Stimulated activated CD4-positive, alpha-beta T cell treated with anti-CD3 and anti-CD28 coated beads, Interleukin-1b, Interleukin-23, amount 100 ng/mL, for 24 hours (primary cell): Measurements from ENCODE around the gene SLC25A22.

Experiments
- DNase-seq, 4 experiments: peaks; one replicate each; pipeline ENCODE4 v3.0.0-alpha.2; 2020; ENCODE audit warnings: low read depth in 4 of 4, low spot score in 1 of 4

Gene SLC25A22

DNA sequence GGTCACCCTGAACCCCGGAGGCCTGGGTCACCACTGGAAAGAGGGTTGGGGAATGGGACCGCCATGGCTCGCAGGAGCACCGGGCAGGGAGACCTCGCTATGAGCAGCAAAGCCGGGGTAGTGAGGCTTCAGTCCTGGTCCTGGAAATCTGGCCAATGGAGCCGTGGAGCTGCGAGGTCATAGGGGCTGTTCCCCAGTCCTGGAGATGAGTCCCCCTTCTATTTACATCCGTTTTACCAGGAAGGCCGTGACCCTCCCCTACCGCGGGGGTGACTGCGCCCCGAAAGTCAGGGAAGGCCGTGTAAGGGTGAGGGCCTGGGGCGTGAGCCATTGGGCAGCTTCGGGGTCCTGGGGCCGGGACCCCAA, 6.5 kb upstream of the SLC25A22 start:
- DNase-seq, result no peak

DNA sequence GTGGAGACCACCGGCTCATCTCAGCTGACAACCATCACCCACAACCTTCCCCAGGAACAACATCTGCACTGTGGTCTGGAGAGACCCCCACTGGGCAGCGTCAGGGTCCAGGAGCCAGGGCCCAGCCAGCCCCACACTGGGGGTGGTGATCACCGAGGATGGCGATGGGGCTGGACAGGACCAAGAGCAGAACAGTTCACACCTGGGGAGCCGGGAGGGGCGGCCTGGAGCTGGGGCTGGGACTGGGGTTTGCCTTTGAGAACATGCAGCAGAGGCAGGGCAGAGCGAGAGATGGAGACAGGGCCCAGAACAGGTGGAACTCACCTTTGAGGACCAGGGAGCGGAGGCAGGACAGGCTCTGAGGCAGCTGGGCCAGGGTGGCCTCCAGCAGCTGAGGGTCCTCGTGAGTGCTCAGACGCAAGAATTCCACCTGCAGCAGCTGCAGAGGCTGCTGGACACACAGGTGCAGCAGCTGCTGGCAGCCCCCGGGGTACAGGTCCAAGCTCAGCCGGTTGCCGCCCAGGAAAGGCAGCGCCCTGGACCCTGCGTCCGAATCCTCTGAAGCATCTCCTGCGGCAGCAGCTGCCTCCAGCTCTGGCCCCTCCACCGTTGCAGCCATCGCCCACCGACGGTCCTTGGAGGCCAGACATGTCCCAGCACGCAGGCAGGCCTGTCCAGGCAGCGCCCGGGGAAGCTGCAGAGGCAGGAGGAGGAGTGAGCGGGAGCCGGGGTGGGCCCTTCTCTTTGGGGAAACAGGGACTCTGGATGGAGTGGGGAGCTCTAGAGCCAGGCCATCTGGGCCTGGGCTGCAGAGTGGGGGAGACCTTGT, 5.9 kb upstream of the SLC25A22 start:
- DNase-seq, result no peak

DNA sequence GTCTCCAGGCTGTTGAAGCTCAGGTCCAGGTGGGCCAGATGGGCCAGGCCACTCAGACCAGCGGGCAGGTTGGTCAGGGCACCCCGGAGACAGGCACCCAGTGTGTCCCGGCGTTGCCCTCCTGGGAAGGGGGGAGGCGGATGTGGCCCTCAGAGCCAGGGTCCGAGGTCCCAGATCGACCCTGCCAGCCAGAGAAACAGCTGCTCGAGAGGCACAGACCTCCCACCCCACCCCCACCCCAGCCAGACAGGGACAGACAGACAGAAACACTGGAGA, 5.3 kb upstream of the SLC25A22 start:
- DNase-seq, result no peak

DNA sequence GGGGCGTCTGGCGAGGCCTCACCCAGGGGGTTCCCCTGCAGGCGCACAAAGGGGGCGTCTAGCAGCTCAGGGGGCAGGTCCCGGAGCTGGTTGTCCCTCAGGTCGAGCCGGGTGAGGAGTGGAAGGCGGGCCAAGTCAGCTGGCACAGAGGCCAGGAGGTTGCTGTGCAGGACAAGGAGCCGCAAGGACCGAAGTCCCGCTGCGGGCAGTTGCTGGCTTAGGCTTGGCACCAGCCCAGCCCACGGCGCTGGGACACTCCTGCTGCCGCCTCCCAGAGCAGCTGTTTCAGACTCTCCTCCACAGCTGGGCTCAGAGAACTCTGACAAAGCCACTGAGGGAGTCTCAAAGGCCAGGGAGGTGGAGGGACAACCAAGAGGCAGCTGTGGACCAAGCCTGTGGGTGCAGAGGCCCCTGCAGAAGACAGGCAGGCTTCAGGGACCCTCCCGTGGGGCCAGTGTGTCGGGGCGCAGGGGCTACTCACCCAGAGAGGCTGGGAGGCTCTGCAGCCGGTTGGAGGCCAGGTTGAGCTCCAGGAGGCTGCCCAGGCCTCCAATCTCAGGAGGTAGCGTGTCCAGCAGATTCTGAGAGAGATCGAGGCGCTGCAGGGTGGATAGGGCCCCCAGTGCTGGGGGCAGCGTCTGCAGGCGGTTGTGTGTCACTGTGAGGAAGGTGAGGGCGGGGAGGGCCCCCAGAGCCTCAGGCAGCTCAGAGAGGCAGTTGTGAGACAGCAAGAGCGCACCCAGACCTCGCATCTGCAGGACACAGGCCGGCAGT, 4.8 kb upstream of the SLC25A22 start:
- DNase-seq, result no peak

DNA sequence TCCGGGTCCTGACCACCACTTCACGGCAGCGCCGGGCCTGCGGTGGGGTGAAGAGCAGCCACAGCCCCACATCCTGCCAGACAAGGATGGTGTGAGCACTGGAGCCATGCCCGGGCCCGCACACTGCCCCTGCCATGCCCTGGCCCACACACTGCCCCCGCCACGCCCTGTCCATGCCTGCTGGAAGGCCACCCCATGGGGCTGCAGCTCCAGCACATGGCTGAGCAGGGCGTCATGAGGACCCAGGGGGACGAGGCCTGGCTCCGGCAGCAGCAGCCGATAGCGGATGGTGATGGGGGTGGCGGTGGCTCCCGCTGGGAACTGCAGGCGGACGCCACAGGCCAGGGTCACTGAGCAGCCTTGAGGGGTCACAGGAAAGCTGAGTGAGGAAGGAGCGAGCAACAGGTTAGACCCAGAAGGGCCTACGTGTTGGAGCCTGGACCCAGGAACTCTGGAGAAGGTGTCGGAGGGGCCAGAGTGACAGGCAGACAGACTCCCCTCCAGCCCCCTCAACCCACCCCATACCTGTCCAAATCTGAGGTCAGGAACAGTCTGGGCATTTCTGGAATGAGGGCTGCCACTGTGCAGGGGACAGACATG, 4.0 kb upstream of the SLC25A22 start:
- no peak for DNase-seq

DNA sequence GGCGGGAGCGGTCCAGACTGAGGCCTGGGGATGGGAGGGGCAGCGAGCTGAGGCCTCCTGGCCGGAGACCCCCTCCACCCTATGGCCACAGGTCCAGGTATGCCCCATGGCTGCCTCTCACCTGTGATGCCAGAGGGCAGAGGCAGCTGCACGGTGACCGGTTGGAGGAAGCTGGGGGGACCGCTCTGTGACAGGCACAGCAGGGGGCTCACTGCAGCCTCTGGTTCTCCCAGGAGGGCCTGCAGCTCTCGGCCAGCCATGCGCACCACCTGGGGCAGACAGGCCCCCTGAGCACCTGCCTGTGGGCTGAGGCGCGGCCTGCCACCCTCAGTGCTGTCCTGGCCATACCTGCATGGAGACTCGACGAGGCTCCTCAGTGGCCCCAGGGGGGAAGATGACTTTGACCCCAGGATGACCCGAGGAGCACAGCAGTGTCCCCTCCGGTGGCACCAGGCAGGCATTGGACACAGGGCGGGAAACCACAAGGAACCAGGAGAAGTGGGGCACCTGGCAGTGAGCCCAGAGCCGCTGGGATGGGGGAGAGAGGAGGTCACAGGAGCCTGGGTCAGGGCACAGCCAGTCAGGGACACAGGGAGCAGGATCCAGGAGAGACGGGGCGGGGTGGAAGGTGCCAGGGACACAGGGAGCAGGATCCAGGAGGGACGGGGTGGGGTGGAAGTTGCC, 3.2 kb upstream of the SLC25A22 start:
- no peak for DNase-seq

DNA sequence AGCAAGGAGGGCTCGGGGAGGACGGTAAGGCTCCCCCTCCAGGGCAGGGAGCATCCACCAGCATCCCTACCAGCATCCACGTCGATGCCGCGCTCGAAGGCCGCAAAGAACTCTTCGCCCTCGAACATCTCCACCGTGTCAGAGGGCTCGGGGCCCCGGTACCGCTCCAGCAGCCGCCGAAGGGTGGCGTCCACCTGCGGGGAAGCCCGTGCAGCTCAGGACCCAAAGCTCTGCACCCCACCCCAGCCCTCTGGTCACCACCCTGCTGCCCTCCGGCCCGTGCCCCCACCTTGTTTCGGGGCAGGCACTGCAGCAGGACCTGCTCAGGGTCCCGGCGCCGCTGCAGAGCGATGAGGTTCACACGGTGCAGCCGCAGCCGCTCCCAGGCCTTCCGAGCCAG, 2.4 kb upstream of the SLC25A22 start:
- no peak for DNase-seq

DNA sequence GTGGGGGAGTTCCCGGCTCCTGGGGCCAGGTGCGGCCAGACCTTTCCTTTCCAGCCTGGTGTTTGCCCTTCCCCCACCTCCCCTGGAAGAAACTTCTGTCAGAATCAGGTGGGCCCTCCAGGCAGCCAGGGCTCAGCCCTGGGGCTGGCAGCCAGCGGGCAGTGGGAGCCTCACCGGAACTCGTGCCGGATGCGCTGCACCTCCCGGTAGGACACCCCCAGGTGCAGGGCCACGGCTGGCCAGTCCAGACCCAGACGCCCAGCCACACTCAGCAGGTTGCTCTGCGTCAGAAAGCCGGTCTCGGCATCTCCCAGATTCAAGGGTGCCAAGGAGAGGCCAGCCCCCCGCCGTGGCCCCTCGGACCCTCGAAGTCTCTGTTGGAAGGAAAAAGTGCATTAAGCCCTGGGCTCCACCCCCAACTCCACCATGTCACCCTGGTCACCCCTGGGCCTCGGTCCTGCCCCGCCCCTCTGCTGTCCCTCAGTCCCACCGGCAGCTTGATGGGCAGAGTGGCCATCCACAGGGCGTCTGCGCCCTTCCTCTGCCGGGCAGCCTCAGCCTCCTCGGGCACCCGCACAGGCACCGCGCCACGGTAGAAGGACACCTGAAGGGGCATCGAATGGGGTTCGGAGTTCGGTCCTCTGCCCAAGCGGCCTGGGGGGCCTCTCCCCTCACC, 1.7 kb upstream of the SLC25A22 start:
- DNase-seq, result no peak

DNA sequence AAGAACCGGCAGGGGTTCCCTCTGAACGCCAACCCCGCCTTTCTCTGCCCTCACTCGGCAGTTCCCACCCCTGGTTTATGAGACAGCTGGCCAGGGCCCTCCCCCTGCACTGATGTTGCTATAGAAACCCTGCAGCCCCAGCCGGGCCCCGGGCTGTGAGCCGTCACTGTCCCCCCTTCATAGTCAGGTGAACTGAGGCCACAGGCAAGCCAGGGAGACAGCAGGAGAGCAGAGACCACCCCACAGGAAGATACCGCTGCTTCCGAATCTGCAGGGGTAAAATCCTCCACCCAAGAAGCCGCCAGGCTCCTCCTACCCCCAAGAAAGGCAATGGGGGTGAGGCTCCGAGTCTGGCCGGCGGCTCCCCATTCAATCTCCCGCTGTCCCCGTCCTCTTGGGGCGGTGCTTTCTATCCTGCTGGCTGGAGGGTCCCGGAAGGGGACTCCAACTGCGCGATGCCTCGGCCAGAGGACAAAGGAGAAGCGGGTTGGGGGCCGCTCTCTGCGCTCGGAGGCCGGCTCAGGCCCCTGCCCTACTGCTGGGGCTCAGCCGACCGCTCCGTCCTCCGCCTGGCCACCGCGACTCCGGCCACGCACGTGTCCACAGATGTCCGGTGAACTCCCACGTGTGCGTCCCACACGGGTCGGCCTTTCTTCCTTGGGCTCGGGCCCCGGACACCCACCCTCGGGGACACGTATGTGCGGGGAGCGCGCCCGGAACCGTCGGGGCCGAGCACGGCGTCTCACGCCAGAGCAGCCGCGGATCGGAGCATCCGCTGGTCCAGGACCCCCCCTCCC, 587 bp downstream of the SLC25A22 start:
- peak in 2 of 4 experiments; percentile 67 to 77 for DNase-seq

DNA sequence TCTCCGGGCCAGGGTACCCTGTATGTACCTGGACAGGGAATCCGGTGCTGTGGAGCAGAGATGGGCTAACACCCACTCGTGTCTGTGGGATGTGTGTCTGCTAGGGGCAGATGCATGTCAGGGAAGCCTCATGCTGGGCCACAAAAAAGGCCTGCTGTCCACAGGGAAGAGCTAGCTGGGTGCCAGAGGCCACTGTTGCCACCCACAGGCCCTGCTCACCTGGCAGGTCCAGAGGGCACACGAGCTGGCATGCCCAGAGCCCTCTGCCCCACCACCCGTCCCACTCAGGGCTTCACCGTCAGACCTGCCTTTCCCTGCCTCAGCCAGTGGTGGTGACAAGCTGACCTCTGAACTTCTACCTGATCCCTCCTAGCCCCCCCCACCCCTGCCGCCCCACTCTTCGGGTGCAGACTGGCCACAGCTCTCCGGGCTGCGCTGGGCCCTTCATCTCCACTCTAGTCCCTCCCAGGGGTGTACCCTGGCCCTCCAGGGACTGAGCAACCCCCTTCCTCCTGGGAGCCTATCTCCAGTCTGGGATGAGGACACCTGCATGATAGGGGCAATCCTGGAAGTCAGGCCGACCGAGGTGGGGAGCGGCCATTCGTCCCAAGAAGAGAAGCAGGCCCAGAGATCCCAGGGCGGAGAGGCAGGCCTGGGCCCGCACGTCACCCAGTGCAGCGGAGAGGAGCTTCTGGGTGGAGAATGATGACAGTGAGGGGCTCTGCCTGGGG, 1.4 kb downstream of the SLC25A22 start:
- no peak for DNase-seq

DNA sequence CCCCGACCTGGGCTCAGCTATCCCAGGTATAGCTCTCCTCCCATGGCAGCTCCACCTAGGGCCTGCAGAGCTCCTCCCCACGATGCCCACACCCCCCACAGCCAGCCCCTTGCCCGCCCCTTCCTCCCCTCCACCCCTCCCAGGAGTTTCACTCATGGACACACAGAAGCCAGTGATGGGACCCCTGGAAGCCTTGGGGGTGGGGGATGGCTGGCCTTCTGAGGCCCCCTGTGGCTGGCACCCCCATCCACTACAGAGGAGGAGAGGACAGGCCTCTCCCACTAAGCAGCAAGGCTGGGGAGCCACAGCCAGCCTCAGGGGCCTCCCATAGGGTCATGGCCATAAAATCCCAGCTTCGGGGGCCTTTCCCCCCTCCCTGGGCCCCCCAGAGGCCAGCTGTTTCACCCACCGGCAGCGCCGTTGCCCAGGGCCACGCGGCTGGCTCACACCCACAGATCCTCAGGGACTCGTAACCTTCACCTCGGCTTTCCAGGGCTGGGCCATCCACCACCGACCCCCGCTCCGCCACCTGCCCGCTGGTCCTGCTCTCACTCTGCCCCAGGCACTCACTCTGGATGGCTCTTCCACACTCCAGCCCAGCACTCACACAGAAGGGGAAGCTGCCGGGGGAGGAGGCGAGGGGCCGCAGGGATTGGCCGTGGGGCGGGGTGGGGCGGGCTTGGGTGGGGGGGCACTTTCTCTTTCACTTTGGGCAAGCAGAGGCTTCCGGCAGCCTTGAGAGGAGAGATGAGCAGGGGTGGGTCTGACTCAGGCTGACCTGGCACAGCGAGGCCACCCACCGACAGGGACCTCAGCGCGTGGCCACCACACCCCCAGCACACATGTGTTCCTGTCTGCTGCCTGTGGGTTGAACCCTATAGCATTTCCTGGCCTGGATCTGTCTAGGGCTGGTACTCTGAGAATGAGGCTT, 2.2 kb downstream of the SLC25A22 start:
- peak; percentile 61 to 82 (median 68) for DNase-seq

DNA sequence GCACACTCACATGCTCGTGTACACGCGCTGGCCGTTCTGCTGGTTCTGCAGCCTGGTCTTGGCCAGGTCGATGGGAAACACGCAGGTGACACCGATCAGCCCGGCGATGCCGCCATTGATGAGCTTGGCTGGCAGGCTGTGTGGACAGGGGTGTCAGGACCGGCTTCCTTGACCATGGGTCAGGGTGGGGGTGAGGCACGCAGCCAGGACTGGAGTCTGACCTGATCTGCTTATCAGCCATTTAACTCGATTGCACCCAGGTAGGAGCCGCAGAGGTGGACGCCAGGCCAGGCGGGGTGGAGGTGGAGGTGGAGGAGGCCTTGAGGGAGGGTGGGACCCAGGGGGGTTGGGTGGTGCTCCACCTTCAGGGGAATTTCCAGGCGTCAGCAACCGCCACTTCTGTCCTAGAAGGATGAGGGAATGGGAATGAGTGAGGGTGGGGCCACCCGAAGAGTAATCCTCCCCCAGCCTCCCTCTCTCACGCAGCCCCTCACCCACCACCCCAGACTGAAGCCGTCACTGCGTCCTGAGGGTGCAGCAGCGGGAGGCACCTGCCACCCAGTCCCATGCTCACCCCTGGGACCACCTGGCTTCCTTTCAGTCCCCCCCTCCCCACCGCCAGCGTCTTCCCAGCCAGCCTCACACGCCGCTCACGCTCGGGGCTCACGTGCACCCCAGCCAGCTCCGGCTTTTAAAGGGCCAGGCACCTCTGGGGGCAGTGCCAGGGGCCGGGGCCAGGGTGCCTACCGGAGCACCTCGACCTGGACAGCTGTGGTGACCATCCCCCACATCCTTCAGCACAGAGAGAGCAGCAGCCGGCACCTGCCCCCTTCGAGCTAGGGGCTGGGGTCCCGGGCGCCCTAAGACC, 3.1 kb downstream of the SLC25A22 start:
- DNase-seq, result no peak

DNA sequence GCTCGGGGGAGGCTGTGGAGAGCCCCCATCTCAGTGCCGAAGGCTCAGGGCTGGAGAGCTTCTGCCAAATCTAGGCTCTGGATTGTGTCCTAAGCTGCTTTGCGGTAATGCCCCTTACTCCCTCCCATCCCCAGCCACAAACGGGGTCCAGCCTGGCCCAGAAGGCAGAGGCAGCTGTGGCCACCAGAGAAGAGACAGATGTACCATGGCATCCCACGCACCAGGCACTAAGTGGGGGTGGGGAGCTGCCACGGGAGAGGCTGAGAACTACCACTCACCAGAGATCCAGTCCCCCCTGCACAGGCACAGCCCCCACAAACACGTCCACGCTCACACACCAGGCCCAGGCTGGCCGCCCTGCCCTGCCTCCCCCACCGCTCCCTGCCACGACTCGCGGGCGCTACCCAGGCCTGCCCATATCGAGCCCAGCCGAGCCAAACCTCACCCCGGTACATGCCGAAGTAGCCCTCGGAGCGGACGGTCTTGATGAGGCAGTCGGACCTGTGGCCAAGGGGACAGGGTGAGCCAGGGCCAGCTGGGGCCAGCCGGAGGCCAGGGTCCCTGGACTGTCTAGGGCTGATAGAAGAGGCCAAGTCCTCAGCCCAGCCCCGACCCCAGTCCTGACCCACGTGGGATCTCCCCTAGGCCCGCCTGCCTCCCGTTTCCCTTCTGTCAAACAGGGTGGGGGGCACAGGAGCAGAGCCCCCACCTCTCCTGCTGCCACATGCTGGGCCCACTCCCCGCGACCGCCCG, 3.9 kb downstream of the SLC25A22 start:
- DNase-seq, result no peak

DNA sequence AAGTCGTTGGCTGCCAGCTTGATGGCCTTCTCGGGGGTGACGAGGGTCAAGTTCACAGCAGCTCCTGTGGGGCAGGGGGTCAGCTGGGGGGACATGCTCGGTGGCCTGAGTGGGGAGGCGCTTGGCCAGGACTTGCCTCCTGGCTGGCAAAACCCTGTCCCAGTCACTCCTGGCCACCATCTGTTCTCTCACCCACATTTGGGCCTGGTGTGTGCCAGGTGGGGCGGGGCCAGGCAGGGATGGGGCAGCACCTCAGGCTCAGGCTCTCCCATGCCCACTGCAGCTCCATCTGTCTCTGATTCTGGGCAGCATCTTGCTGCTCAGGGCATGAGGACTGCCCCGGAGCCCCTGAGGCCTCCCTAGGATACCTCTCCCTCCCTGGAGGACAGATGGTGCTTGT, 4.5 kb downstream of the SLC25A22 start:
- no peak for DNase-seq

DNA sequence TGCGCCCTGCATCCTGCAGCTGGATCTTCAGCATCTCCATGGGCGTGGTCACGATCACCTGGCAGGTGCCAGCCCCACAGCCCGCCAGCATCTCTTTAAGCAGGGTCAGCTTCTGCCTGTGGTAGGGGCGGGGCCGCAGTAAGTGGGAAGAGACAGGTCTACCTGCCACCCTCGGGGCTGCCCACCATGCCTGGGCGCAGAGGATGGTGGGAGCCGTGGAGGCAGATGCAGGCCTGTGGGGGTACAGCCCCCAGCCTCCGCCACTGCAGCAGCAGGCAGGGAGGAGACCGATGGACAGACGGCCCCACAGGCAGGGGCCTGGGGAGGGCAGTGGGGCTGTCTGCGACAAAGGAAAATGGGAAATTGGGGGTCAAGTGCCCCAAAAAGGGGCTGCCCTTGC, 5.2 kb downstream of the SLC25A22 start:
- DNase-seq, result no peak

DNA sequence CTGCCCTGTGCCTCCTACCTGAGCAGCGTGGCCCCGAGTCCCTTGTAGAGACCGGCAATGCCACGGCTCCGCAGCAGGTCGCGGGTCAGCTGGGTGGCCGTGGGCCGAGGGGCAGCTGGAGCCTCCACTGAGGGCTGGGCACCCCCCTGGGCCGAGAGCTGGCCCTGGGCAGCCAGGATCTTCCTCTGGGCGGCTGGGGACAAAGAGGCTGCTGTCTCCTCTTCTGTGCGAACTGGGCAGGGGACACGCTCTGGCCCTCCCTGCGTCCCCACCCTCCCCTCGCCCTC, 5.6 kb downstream of the SLC25A22 start:
- no peak for DNase-seq
